Epithelial cell of proximal tubule (primary cell): ENCODE results near the gene TLE3. TPM values are rescaled to one million over a fixed set of nuclear protein-coding genes. Genes with fewer than 3 reads are reported as not detected.

Experiments
- DNase-seq: peaks from one replicate; pipeline ENCODE4 v3.0.0-alpha.2; 2011; ENCODE audit warnings: low read depth
- H3K4me3 ChIP-seq: 2 replicates; pipeline ENCODE4 v1.5.1; 2011; ENCODE audit warnings: low read depth, mild to moderate bottlenecking, low read length
- CTCF ChIP-seq: conservative IDR thresholded peaks from 2 replicates; pipeline ENCODE4 v1.5.1; 2012; ENCODE audit warnings: low read depth, mild to moderate bottlenecking, low read length
- total RNA-seq: library from RNA; depleted of rRNA; stranded (reverse); fragments of >200 nt; gene quantifications from 2 replicates; pipeline ENCODE4 v1.2.3, GENCODE V29; 2015

The TLE3 gene
- total RNA-seq, 1 donor from 2014 or later, result 34.8 TPM

DNA sequence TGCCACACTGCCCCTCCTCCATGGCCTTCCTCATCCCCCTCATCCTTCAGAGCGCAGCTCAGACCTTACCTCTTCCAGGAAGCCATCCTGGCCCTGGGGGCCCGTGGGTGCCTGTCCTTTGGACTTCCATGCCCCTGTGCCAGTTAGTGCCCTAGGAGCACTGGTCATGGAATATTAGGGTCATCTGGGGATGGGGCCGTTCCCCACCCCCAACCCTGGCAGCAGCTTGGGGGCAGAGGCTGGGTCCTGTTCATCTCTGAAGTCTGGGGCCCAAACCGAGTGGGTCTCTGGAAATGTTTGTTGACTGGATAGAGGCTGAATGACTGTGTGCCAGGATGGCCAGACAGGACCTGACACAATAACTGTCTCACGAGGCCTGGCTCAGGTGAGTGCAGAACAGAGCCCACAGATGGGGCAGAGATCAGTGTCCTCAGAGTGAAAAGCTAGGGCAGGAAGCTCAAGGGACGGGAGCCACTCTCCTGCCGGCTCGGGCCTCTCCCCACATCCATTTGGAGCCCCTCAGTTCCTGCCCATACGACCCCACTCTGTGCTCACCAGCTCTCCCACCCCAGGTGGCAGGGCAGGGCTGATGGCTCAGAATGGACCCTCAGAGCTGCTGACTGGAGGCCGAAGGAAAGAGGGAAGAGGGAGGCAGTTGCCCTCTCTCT, 62.5 kb downstream of the TLE3 start:
- no peak for DNase-seq
- H3K4me3 ChIP-seq, result no peak overlapping the region
- no peak for TF ChIP-seq CTCF

DNA sequence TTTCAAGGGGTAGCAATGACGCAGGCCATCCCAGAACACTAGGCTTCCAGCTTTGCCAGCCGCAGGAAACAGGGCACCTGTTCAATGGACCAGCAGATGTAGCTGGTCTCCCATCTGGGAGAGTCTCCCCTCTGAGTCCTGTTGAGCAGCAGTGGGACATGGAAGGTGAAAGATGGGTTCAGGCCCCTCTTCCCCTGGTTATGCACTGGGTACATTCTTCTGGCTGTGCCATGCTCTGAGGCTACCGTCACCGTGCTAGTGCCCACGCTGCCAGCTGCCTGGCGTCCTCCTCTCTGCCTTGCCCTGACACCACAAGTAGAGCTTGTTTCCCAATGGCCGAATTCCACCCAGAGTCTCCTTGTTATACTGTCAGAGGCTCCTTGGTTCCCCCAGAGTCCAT, 63.1 kb downstream of the TLE3 start:
- TF ChIP-seq CTCF, result no peak
- H3K4me3 ChIP-seq, result no peak overlapping the region
- no peak for DNase-seq

GRCh38 chr15:70034141-70034540, 63.6 kb downstream of the TLE3 start:
- no peak for DNase-seq
- no peak overlapping the region for H3K4me3 ChIP-seq
- TF ChIP-seq CTCF, result no peak

- H3K4me3 ChIP-seq, result no peak overlapping the region
- TF ChIP-seq CTCF, result no peak
- no peak for DNase-seq
Measured at GRCh38 chr15:70033529-70034140, 64.1 kb downstream of the TLE3 start.

- H3K4me3 ChIP-seq, result no peak overlapping the region
- no peak for TF ChIP-seq CTCF
- no peak for DNase-seq
Measured at GRCh38 chr15:70033109-70033508, 64.6 kb downstream of the TLE3 start.

- no peak for DNase-seq
- no peak overlapping the region for H3K4me3 ChIP-seq
- TF ChIP-seq CTCF, result no peak
Measured at GRCh38 chr15:70032509-70032908, 65.2 kb downstream of the TLE3 start.

DNA sequence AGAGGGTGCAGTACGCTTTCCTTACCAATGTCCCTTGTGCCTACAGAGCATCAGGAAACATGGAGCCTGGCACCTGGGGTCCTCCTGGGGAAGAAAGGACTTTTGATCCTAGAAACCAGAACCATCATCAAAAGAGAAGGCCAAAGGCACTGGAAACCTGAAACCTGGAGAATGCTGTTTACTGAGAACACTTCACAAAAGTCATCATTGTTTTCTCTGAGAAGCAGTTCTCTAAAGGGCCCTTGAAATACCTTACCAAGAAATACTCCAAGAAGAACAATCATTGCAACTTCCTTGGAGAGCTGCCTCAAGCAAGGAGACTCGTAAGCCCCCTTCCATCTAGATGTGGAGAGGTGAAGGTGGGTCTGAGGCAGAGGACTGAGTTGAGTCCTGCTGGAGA, 66.0 kb downstream of the TLE3 start:
- DNase-seq, result no peak
- no peak for TF ChIP-seq CTCF
- H3K4me3 ChIP-seq, result no peak overlapping the region
